ENCODE data around the gene SOCS1.
A peak's percentile ranks its signal among the peaks of the same experiment; 100 is the strongest.

DNA sequence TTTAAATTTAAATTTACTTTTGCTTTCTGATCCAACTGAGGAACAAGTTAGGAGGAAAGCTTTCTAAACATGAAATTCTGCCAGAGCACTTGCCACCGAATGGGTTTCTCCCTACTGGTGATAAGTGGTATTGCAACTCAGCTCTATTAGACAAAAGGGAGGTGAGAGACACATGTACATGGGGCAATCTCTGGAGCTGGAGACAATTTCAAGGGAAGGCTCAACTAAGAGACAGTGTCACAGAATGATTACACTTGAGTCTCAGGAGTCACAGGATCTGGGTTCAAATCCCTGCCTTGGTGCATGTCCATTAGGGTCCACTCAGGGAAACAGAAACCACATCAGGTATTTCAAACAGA is 37.4 kb downstream of the SOCS1 start:
- TF ChIP-seq, protein P1, sequence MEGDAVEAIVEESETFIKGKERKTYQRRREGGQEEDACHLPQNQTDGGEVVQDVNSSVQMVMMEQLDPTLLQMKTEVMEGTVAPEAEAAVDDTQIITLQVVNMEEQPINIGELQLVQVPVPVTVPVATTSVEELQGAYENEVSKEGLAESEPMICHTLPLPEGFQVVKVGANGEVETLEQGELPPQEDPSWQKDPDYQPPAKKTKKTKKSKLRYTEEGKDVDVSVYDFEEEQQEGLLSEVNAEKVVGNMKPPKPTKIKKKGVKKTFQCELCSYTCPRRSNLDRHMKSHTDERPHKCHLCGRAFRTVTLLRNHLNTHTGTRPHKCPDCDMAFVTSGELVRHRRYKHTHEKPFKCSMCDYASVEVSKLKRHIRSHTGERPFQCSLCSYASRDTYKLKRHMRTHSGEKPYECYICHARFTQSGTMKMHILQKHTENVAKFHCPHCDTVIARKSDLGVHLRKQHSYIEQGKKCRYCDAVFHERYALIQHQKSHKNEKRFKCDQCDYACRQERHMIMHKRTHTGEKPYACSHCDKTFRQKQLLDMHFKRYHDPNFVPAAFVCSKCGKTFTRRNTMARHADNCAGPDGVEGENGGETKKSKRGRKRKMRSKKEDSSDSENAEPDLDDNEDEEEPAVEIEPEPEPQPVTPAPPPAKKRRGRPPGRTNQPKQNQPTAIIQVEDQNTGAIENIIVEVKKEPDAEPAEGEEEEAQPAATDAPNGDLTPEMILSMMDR (conservative IDR thresholded peaks at IDR 0.05; ENCODE audit: low read length) = peak; percentile 86
- TF ChIP-seq EZH2phosphoT487 (IDR thresholded peaks at IDR 0.05; ENCODE audit: borderline replicate concordance, low read depth, low read length) = no peak

Data from OCI-LY7 (cell line).